ENCODE data around the gene USP48. TPM values are rescaled to one million over a fixed set of nuclear protein-coding genes. Genes with fewer than 3 reads are reported as not detected.

The USP48 gene
- total RNA-seq, 1 donor from 2014 or later = 56.4 TPM

DNA sequence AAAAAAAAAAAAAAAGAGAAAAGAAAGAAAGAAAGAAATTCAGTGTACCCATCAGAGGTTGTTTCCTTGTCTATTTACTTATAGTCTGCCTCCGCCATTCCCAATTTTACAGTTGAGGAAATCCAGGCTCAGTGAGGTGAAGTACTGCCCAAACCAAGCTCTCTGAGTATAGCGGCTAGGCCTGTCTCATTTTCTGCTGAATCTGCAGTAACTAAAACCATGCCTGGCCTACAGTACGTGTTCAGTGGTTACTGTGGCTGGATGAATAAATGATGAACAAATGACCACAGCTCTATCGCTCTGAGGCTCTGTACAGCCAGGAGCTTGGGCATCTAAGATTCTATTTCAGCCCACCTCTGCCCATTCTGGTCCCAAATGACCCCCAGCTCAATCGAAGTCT is 138.0 kb downstream of the USP48 start:
- Histone ChIP-seq H3K4me1 (no peaks in the 10 kb centered on the region), H3K9me3 (no peaks in the 10 kb centered on the region), H3K27me3 (peaks cover 7% of the 10 kb centered on the region), H3K36me3 (no peaks in the 10 kb centered on the region), H3K27ac (no peak overlapping the region), H3K4me3 (no peak overlapping the region)
- DNase-seq (no peak), ATAC-seq (no peak)
- intact Hi-C loops (cut with DNase I) = no loop called here
- no peak for TF ChIP-seq CTCF (IDR thresholded peaks at IDR 0.05)

DNA sequence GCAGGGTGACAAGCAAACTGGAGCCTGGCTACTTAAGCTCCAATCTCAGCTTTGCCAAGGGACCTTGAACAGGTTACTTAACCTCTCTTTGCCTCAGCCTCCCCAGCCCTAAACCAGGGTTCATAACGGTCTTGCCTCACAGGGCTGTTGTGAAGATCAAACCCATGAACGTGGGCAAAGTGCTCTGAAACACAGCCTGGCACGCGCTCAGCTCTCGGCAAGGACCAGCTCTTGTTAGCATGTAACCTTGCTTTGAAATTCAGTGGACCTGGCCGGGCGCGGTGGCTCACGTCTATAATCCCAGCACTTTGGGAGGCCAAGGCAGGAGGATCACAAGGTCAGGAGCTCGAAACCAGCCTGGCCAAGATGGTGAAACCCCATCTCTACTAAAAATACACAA is 138.6 kb downstream of the USP48 start:
- Histone ChIP-seq H3K36me3 (no peaks in the 10 kb centered on the region), H3K27me3 (peaks cover 7% of the 10 kb centered on the region), H3K4me1 (peaks cover 3% of the 10 kb centered on the region), H3K27ac (no peak overlapping the region), H3K4me3 (no peak overlapping the region), H3K9me3 (no peaks in the 10 kb centered on the region)
- no peak for DNase-seq
- TF ChIP-seq CTCF (IDR thresholded peaks at IDR 0.05) = no peak
- intact Hi-C loops (cut with DNase I) = no loop called here
- no peak for ATAC-seq

GRCh38 chr1:21643624-21644023 is 139.3 kb downstream of the USP48 start:
- intact Hi-C loops (cut with DNase I) = no loop called here
- Histone ChIP-seq H3K4me3 (no peak overlapping the region), H3K4me1 (peaks cover 8% of the 10 kb centered on the region), H3K9me3 (no peaks in the 10 kb centered on the region), H3K27me3 (peaks cover 7% of the 10 kb centered on the region), H3K36me3 (no peaks in the 10 kb centered on the region), H3K27ac (no peak overlapping the region)
- no peak for ATAC-seq
- TF ChIP-seq CTCF (IDR thresholded peaks at IDR 0.05) = no peak
- no peak for DNase-seq

DNA sequence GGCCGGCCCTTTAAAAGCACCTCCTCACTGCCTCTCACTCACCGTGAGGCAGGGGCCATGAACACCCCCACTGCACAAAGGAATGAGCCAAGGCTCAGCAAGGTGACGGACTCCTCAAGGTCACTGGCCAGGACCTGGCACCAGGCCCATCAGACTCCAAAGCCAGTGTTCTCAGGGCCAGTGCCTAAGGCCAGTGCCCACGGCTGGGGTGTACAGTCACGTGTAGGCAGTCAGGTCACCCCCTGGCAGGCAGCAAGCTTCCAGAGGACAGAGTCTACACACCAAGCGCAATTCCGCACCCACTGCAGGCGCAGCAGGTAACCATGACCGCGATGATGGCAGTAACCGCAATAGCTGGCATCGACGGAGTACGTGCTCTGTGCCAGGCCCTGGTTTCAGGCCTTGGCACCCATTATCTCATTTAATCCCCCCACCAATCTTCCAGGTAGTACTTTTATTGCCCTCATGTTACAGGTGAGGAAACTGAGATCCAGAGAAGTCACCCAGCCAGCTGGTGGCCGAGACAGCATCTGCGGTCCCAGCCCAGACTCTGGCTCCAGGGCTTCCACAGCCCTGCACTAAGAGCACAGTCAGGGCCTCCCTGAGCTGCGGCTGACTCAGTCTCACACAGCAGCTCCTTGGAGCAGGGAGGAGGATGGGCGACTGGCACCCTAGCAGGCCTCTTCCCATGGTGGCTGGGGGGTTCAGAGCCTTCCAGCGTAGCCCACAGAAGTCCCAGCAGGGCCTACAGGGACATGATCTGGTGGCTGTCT is 140.8 kb downstream of the USP48 start:
- Histone ChIP-seq H3K36me3 (no peaks in the 10 kb centered on the region), H3K9me3 (no peaks in the 10 kb centered on the region), H3K27me3 (peaks cover 7% of the 10 kb centered on the region), H3K4me3 (no peak overlapping the region), H3K4me1 (peaks cover 8% of the 10 kb centered on the region), H3K27ac (no peak overlapping the region)
- no peak for TF ChIP-seq CTCF (IDR thresholded peaks at IDR 0.05)
- no peak for ATAC-seq
- DNase-seq = no peak
- intact Hi-C loops (cut with DNase I) = no loop called here

DNA sequence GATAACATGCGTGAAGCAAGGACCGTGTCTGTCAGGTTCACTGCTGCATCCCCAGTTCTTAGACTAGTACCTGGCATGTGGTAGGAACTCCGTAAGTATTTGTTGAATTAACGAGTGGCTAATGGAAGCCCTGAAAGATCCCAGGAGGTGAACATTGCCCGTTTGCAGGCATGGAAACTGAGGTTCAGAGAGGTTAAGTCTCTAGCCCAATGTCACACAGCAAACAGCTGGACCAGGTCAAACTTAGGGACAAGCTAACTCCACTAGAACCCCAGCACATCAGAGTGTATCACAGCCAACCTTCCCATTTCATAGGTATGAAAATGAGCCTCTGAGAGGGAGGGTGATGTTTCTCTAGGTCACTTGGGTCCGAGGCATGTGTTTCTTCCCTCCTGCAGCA is 141.4 kb downstream of the USP48 start:
- Histone ChIP-seq H3K36me3 (no peaks in the 10 kb centered on the region), H3K27ac (no peak overlapping the region)
- no peak for ATAC-seq

More for the DNA sequence above, 141.4 kb downstream of the USP48 start:
- Histone ChIP-seq H3K27me3 (peaks cover 7% of the 10 kb centered on the region), H3K4me3 (no peak overlapping the region), H3K9me3 (no peaks in the 10 kb centered on the region), H3K4me1 (peaks cover 8% of the 10 kb centered on the region)
- DNase-seq = no peak
- intact Hi-C loops (cut with DNase I) = no loop called here
- no peak for TF ChIP-seq CTCF (IDR thresholded peaks at IDR 0.05)

Data from upper lobe of right lung (tissue), 1 donor.